Measurements from ENCODE around the gene EFCAB8.
"Not testable (repeated sequence)": the region's sequence is repeated elsewhere in the genome, so short reads cannot be mapped to it uniquely, and the experiment has no call there.

EFCAB8 gene

GRCh38 chr20:32858189-32858588 is 534 bp upstream of the EFCAB8 start:
- H2BK12ac ChIP-seq (ENCODE audit: low read length in 2 of 2) = no peak overlapping the region

GRCh38 chr20:32861446-32861845 is 2.7 kb downstream of the EFCAB8 start:
- Histone ChIP-seq H2AFZ (ENCODE audit: low read depth, low read length) (no peak overlapping the region), H3K79me1 (replicated peaks; ENCODE audit: low read length, poor library complexity, severe bottlenecking) (peaks cover 1% of the 10 kb centered on the region), H3K36me3 (ENCODE audit: control insufficient read depth in 1 of 2, insufficient read depth in 2 of 2, low read depth in 1 of 2, low read length in 2 of 2) (peaks cover 12 to 18% of the 10 kb centered on the region in 2 experiments), H3K9ac (ENCODE audit: low read length) (no peak overlapping the region), H3K4me1 (ENCODE audit: control insufficient read depth, insufficient read depth, low read depth, low read length) (no peaks in the 10 kb centered on the region), H2BK12ac (ENCODE audit: low read length in 2 of 2) (no peak overlapping the region), H4K8ac (ENCODE audit: low read length) (no peak overlapping the region), H3K4me3 (ENCODE audit: insufficient read depth in 1 of 2, low read depth in 1 of 2, low read length in 2 of 2) (no peak overlapping the region), H3K18ac (ENCODE audit: low read depth in 1 of 2, low read length in 2 of 2) (no peak overlapping the region), H3K4ac (ENCODE audit: low read depth in 1 of 2, low read length in 2 of 2) (no peak overlapping the region), H3K14ac (ENCODE audit: low read length in 2 of 2) (no peak overlapping the region), H2BK15ac (ENCODE audit: low read depth, poor library complexity, severe bottlenecking) (no peak overlapping the region), H3K23ac (ENCODE audit: low read length in 2 of 2) (no peak overlapping the region), H2BK5ac (ENCODE audit: low read depth, low read length, poor library complexity, severe bottlenecking) (no peak overlapping the region), H3K9me3 (ENCODE audit: control insufficient read depth, low read length) (no peaks in the 10 kb centered on the region), H3K27ac (ENCODE audit: low read length, poor library complexity, severe bottlenecking) (no peak overlapping the region), H2BK120ac (ENCODE audit: low read depth, low read length) (no peak overlapping the region), H3K4me2 (ENCODE audit: low read length, poor library complexity, severe bottlenecking) (no peak overlapping the region), H4K91ac (ENCODE audit: low read length) (no peak overlapping the region), H2AK5ac (ENCODE audit: low read length, severe bottlenecking) (no peak overlapping the region), H3K27me3 (ENCODE audit: control insufficient read depth in 1 of 2, insufficient read depth in 1 of 2, low read length in 2 of 2) (no peaks in the 10 kb centered on the region)
- no peak for DNase-seq
- 89% methylated on average over 6 of the region's 7 CpGs for WGBS

More at GRCh38 chr20:32858189-32858588, 534 bp upstream of the EFCAB8 start:
- Histone ChIP-seq H3K23ac (ENCODE audit: low read length in 2 of 2) (no peak overlapping the region), H2AK5ac (ENCODE audit: low read length, severe bottlenecking) (no peak overlapping the region), H3K9ac (ENCODE audit: low read length) (no peak overlapping the region), H2BK5ac (ENCODE audit: low read depth, low read length, poor library complexity, severe bottlenecking) (no peak overlapping the region), H4K91ac (ENCODE audit: low read length) (no peak overlapping the region), H3K18ac (ENCODE audit: low read depth in 1 of 2, low read length in 2 of 2) (no peak overlapping the region), H3K79me1 (replicated peaks; ENCODE audit: low read length, poor library complexity, severe bottlenecking) (peaks cover 10% of the 10 kb centered on the region), H2AFZ (ENCODE audit: low read depth, low read length) (no peak overlapping the region), H3K4ac (ENCODE audit: low read depth in 1 of 2, low read length in 2 of 2) (no peak overlapping the region), H4K8ac (ENCODE audit: low read length) (no peak overlapping the region), H3K14ac (ENCODE audit: low read length in 2 of 2) (no peak overlapping the region), H3K4me3 (ENCODE audit: insufficient read depth in 1 of 2, low read depth in 1 of 2, low read length in 2 of 2) (no peak overlapping the region), H3K27ac (ENCODE audit: low read length, poor library complexity, severe bottlenecking) (no peak overlapping the region), H3K36me3 (ENCODE audit: control insufficient read depth in 1 of 2, insufficient read depth in 2 of 2, low read depth in 1 of 2, low read length in 2 of 2) (peaks cover 19 to 36% of the 10 kb centered on the region in 2 experiments), H3K27me3 (ENCODE audit: control insufficient read depth in 1 of 2, insufficient read depth in 1 of 2, low read length in 2 of 2) (no peaks in the 10 kb centered on the region), H3K9me3 (ENCODE audit: control insufficient read depth, low read length) (no peaks in the 10 kb centered on the region), H2BK15ac (ENCODE audit: low read depth, poor library complexity, severe bottlenecking) (no peak overlapping the region), H3K4me1 (ENCODE audit: control insufficient read depth, insufficient read depth, low read depth, low read length) (no peaks in the 10 kb centered on the region), H3K4me2 (ENCODE audit: low read length, poor library complexity, severe bottlenecking) (no peak overlapping the region), H2BK120ac (ENCODE audit: low read depth, low read length) (no peak overlapping the region)
- 76% methylated on average over 2 of the region's 2 CpGs for WGBS
- no peak for DNase-seq

- H3K9me3 ChIP-seq (ENCODE audit: control insufficient read depth, low read length) = no peaks in the 10 kb centered on the region
- no peak overlapping the region for H3K18ac ChIP-seq (ENCODE audit: low read depth in 1 of 2, low read length in 2 of 2)
- H2AFZ ChIP-seq (ENCODE audit: low read depth, low read length) = no peak overlapping the region
- no peaks in the 10 kb centered on the region for H3K36me3 ChIP-seq (ENCODE audit: control insufficient read depth in 1 of 2, insufficient read depth in 2 of 2, low read depth in 1 of 2, low read length in 2 of 2)
- WGBS = no CpG with 5 or more reads among the region's 2 CpGs
- no peak overlapping the region for H3K27ac ChIP-seq (ENCODE audit: low read length, poor library complexity, severe bottlenecking)
- H3K23ac ChIP-seq (ENCODE audit: low read length in 2 of 2) = no peak overlapping the region
- H3K4me1 ChIP-seq (ENCODE audit: control insufficient read depth, insufficient read depth, low read depth, low read length) = no peaks in the 10 kb centered on the region
- H2BK12ac ChIP-seq (ENCODE audit: low read length in 2 of 2) = no peak overlapping the region
- no peak overlapping the region for H2BK5ac ChIP-seq (ENCODE audit: low read depth, low read length, poor library complexity, severe bottlenecking)
- no peak overlapping the region for H3K4me2 ChIP-seq (ENCODE audit: low read length, poor library complexity, severe bottlenecking)
- H4K91ac ChIP-seq (ENCODE audit: low read length) = no peak overlapping the region
- H3K14ac ChIP-seq (ENCODE audit: low read length in 2 of 2) = no peak overlapping the region
- no peak overlapping the region for H2BK15ac ChIP-seq (ENCODE audit: low read depth, poor library complexity, severe bottlenecking)
- H3K4me3 ChIP-seq (ENCODE audit: insufficient read depth in 1 of 2, low read depth in 1 of 2, low read length in 2 of 2) = no peak overlapping the region
- no peaks in the 10 kb centered on the region for H3K79me1 ChIP-seq (replicated peaks; ENCODE audit: low read length, poor library complexity, severe bottlenecking)
- no peaks in the 10 kb centered on the region for H3K27me3 ChIP-seq (ENCODE audit: control insufficient read depth in 1 of 2, insufficient read depth in 1 of 2, low read length in 2 of 2)
- no peak overlapping the region for H2AK5ac ChIP-seq (ENCODE audit: low read length, severe bottlenecking)
- no peak overlapping the region for H4K8ac ChIP-seq (ENCODE audit: low read length)
- no peak overlapping the region for H2BK120ac ChIP-seq (ENCODE audit: low read depth, low read length)
- H3K9ac ChIP-seq (ENCODE audit: low read length) = no peak overlapping the region
- no peak overlapping the region for H3K4ac ChIP-seq (ENCODE audit: low read depth in 1 of 2, low read length in 2 of 2)
- no peak for DNase-seq
Measured at GRCh38 chr20:32869562-32869961, 10.8 kb downstream of the EFCAB8 start.

- not testable (repeated sequence) for H4K91ac ChIP-seq (ENCODE audit: low read length); H3K79me1 ChIP-seq (replicated peaks; ENCODE audit: low read length, poor library complexity, severe bottlenecking); H3K27me3 ChIP-seq (ENCODE audit: control insufficient read depth in 1 of 2, insufficient read depth in 1 of 2, low read length in 2 of 2); H2BK5ac ChIP-seq (ENCODE audit: low read depth, low read length, poor library complexity, severe bottlenecking); H3K27ac ChIP-seq (ENCODE audit: low read length, poor library complexity, severe bottlenecking); H4K8ac ChIP-seq (ENCODE audit: low read length); H2BK15ac ChIP-seq (ENCODE audit: low read depth, poor library complexity, severe bottlenecking); H2BK120ac ChIP-seq (ENCODE audit: low read depth, low read length); DNase-seq; H3K14ac ChIP-seq (ENCODE audit: low read length in 2 of 2); H2BK12ac ChIP-seq (ENCODE audit: low read length in 2 of 2); H3K4ac ChIP-seq (ENCODE audit: low read depth in 1 of 2, low read length in 2 of 2); H3K4me3 ChIP-seq (ENCODE audit: insufficient read depth in 1 of 2, low read depth in 1 of 2, low read length in 2 of 2); H3K4me2 ChIP-seq (ENCODE audit: low read length, poor library complexity, severe bottlenecking); H3K18ac ChIP-seq (ENCODE audit: low read depth in 1 of 2, low read length in 2 of 2); H3K4me1 ChIP-seq (ENCODE audit: control insufficient read depth, insufficient read depth, low read depth, low read length); H2AFZ ChIP-seq (ENCODE audit: low read depth, low read length); H2AK5ac ChIP-seq (ENCODE audit: low read length, severe bottlenecking); H3K23ac ChIP-seq (ENCODE audit: low read length in 2 of 2); H3K9ac ChIP-seq (ENCODE audit: low read length); H3K36me3 ChIP-seq (ENCODE audit: control insufficient read depth in 1 of 2, insufficient read depth in 2 of 2, low read depth in 1 of 2, low read length in 2 of 2); H3K9me3 ChIP-seq (ENCODE audit: control insufficient read depth, low read length)
- WGBS = 95% methylated on average over 2 of the region's 3 CpGs
Measured at GRCh38 chr20:32870526-32870925, 11.8 kb downstream of the EFCAB8 start.
